Osteoblast (primary cell): Measurements from ENCODE around the gene EIF6. TPM values are rescaled to one million over a fixed set of nuclear protein-coding genes. Genes with fewer than 3 reads are reported as not detected.
"Not testable (repeated sequence)": the region's sequence is repeated elsewhere in the genome, so short reads cannot be mapped to it uniquely, and the experiment has no call there.

Experiments
- DNase-seq: peaks from one replicate; pipeline ENCODE4 v3.0.0; 2011; ENCODE audit warnings: low spot score, mixed read lengths; ENCODE audit not compliant: insufficient read length; ENCODE audit errors: missing footprints
- H2AFZ ChIP-seq: 2 replicates; pipeline ENCODE4 v1.6.0; 2011; ENCODE audit warnings: mild to moderate bottlenecking, low read length
- H3K27ac ChIP-seq: 2 replicates; pipeline ENCODE4 v1.5.1; 2011; ENCODE audit warnings: mild to moderate bottlenecking, low read depth, low read length, moderate library complexity
- H3K27me3 ChIP-seq: 2 replicates; pipeline ENCODE4 v1.6.0; 2012; ENCODE audit warnings: mild to moderate bottlenecking, control low read depth, inconsistent platforms, low read length, moderate library complexity; ENCODE audit not compliant: insufficient read depth
- H3K36me3 ChIP-seq: 2 replicates; pipeline ENCODE4 v1.5.1; 2011; ENCODE audit warnings: mild to moderate bottlenecking, low read length, control low read depth, moderate library complexity; ENCODE audit not compliant: insufficient read depth
- H3K4me1 ChIP-seq: 2 replicates; pipeline ENCODE4 v1.5.1; 2011; ENCODE audit warnings: mild to moderate bottlenecking, low read length, control low read depth, moderate library complexity; ENCODE audit not compliant: insufficient read depth
- H3K4me2 ChIP-seq: 2 replicates; pipeline ENCODE4 v1.6.0; 2011; ENCODE audit warnings: mild to moderate bottlenecking, low read length; ENCODE audit not compliant: insufficient read depth
- H3K4me3 ChIP-seq: fragments of 200-600 bp; sonication (generic); 3 replicates; pipeline ENCODE4 v1.5.1; 2012; ENCODE audit warnings: mild to moderate bottlenecking, low read length, inconsistent platforms; ENCODE audit not compliant: insufficient read depth
- H3K79me2 ChIP-seq: 2 replicates; pipeline ENCODE4 v1.6.0; 2012; ENCODE audit warnings: mild to moderate bottlenecking, low read length, control low read depth, inconsistent platforms; ENCODE audit not compliant: insufficient read depth
- H3K9me3 ChIP-seq: 2 replicates; pipeline ENCODE4 v1.5.1; 2011; ENCODE audit warnings: low read depth, low read length, control low read depth
- H4K20me1 ChIP-seq: 2 replicates; pipeline ENCODE4 v1.6.0; 2012; ENCODE audit warnings: mild to moderate bottlenecking, low read length, control low read depth; ENCODE audit not compliant: insufficient read depth
- CTCF ChIP-seq: IDR thresholded peaks from 2 replicates; pipeline ENCODE4 v1.5.1; 2011; ENCODE audit warnings: mild to moderate bottlenecking, low read depth, low read length, moderate library complexity; ENCODE audit errors: extremely low read depth
- total RNA-seq: library from RNA; depleted of rRNA; stranded (reverse); fragments of >200 nt; gene quantifications from 2 replicates; pipeline ENCODE4 v1.2.3, GENCODE V29; 2012

The EIF6 gene
- total RNA-seq, 1 donor: 121 TPM

- H3K27me3 ChIP-seq: no peaks in the 10 kb centered on the region
- no peak for TF ChIP-seq CTCF
- H4K20me1 ChIP-seq: no peaks in the 10 kb centered on the region
- H3K27ac ChIP-seq: peak overlapping the region; percentile 90
- DNase-seq: peak; percentile 54
- H3K79me2 ChIP-seq: no peaks in the 10 kb centered on the region
- no peaks in the 10 kb centered on the region for H3K9me3 ChIP-seq
- no peak overlapping the region for H3K4me3 ChIP-seq
- peak overlapping the region; percentile 64 for H3K4me2 ChIP-seq
- peaks cover 60% of the 10 kb centered on the region for H3K4me1 ChIP-seq
- no peaks in the 10 kb centered on the region for H3K36me3 ChIP-seq
- no peak overlapping the region for H2AFZ ChIP-seq
These were observed 34.8 kb upstream of the EIF6 start for GRCh38 chr20:35319192-35319870.

GRCh38 chr20:35318502-35319157 is 34.1 kb upstream of the EIF6 start:
- Histone ChIP-seq H4K20me1 (no peaks in the 10 kb centered on the region), H3K27ac (peak overlapping the region; percentile 90), H3K4me1 (peaks cover 63% of the 10 kb centered on the region), H3K4me2 (peak overlapping the region; percentile 24), H2AFZ (no peak overlapping the region), H3K27me3 (no peaks in the 10 kb centered on the region), H3K79me2 (no peaks in the 10 kb centered on the region), H3K4me3 (no peak overlapping the region), H3K36me3 (no peaks in the 10 kb centered on the region), H3K9me3 (no peaks in the 10 kb centered on the region)
- peak; percentile 59 for DNase-seq
- no peak for TF ChIP-seq CTCF

- Histone ChIP-seq H3K9me3 (no peaks in the 10 kb centered on the region), H3K4me3 (no peak overlapping the region), H3K79me2 (no peaks in the 10 kb centered on the region), H2AFZ (no peak overlapping the region), H3K4me2 (no peak overlapping the region), H3K4me1 (peaks cover 66% of the 10 kb centered on the region), H3K27me3 (no peaks in the 10 kb centered on the region), H3K27ac (peak overlapping the region; percentile 90), H4K20me1 (no peaks in the 10 kb centered on the region), H3K36me3 (no peaks in the 10 kb centered on the region)
- TF ChIP-seq CTCF: no peak
- DNase-seq: peak; percentile 14
These were observed 33.0 kb upstream of the EIF6 start for GRCh38 chr20:35317416-35318210.

GRCh38 chr20:35316086-35316485 is 31.5 kb upstream of the EIF6 start:
- Histone ChIP-seq H3K27ac (peak overlapping the region; percentile 75), H3K4me2 (no peak overlapping the region), H4K20me1 (no peaks in the 10 kb centered on the region), H2AFZ (no peak overlapping the region), H3K9me3 (no peaks in the 10 kb centered on the region), H3K79me2 (no peaks in the 10 kb centered on the region), H3K4me3 (no peak overlapping the region), H3K4me1 (peaks cover 78% of the 10 kb centered on the region), H3K36me3 (no peaks in the 10 kb centered on the region), H3K27me3 (no peaks in the 10 kb centered on the region)
- peak; percentile 6 for DNase-seq
- TF ChIP-seq CTCF: no peak

- H3K4me3 ChIP-seq, H3K27me3 ChIP-seq, DNase-seq, H3K79me2 ChIP-seq, H2AFZ ChIP-seq, H3K36me3 ChIP-seq, H3K4me2 ChIP-seq, H4K20me1 ChIP-seq, H3K9me3 ChIP-seq: not testable (repeated sequence)
- peaks cover 76% of the 10 kb centered on the region for H3K4me1 ChIP-seq
- peak overlapping the region; percentile 75 for H3K27ac ChIP-seq
These were observed 31.1 kb upstream of the EIF6 start for GRCh38 chr20:35315632-35316020.
